ENCODE data around the gene DTX3. TPM values are rescaled to one million over a fixed set of nuclear protein-coding genes. Genes with fewer than 3 reads are reported as not detected.
"Not testable (repeated sequence)": the region's sequence is repeated elsewhere in the genome, so short reads cannot be mapped to it uniquely, and the experiment has no call there.

Gene DTX3
- total RNA-seq, 3 donors from 2014 or later = 4.3 to 65.5 (median 7.0) TPM

- intact Hi-C loops (cut with DNase I, micrococcal nuclease) = no loop called here
Observed at GRCh38 chr12:57632958-57633840, 28.6 kb downstream of the DTX3 start, which contains the start of gene B4GALNT1. B4GALNT1 (minus strand) TSS chr12:57633201; CDS start chr12:57632132, 1,069 bp downstream.

GRCh38 chr12:57636731-57637130 is 32.1 kb downstream of the DTX3 start:
- intact Hi-C loops (cut with DNase I, micrococcal nuclease); ATAC-seq: not testable (repeated sequence)

More at GRCh38 chr12:57632958-57633840, 28.6 kb downstream of the DTX3 start, which contains the start of gene B4GALNT1:
- H3K36me3 ChIP-seq (ENCODE audit: low read depth) = no peaks in the 10 kb centered on the region
- peak; percentile 87 for TF ChIP-seq CTCF (IDR thresholded peaks at IDR 0.05)
- H3K4me3 ChIP-seq = no peak within 1 kb of the TSS
- H3K9me3 ChIP-seq = no peaks in the 10 kb centered on the region
- peaks cover 13% of the 10 kb centered on the region for H3K4me1 ChIP-seq (ENCODE audit: low read depth)
- ATAC-seq = peak; percentile 95
- peak in 2 of 3 donors; percentile 48 to 70 for DNase-seq

GRCh38 chr12:57637364-57637763 is 32.7 kb downstream of the DTX3 start:
- no peaks in the 10 kb centered on the region for H3K36me3 ChIP-seq (ENCODE audit: low read depth)
- no peaks in the 10 kb centered on the region for H3K9me3 ChIP-seq
- no peak for ATAC-seq
- no peak overlapping the region for H3K4me3 ChIP-seq
- no peak for TF ChIP-seq CTCF (IDR thresholded peaks at IDR 0.05)
- intact Hi-C loops (cut with DNase I, micrococcal nuclease) = no loop called here
- DNase-seq = no peak
- H3K4me1 ChIP-seq (ENCODE audit: low read depth) = peaks cover 9% of the 10 kb centered on the region

More at GRCh38 chr12:57636731-57637130, 32.1 kb downstream of the DTX3 start:
- not testable (repeated sequence) for H3K9me3 ChIP-seq; H3K36me3 ChIP-seq (ENCODE audit: low read depth); H3K4me3 ChIP-seq; DNase-seq
- peaks cover 13% of the 10 kb centered on the region for H3K4me1 ChIP-seq (ENCODE audit: low read depth)

- Histone ChIP-seq H3K36me3 (ENCODE audit: low read depth) (no peaks in the 10 kb centered on the region), H3K9me3 (no peaks in the 10 kb centered on the region), H3K4me1 (ENCODE audit: low read depth) (peaks cover 5% of the 10 kb centered on the region), H3K4me3 (no peak overlapping the region)
- no peak for TF ChIP-seq CTCF (IDR thresholded peaks at IDR 0.05)
- intact Hi-C loops (cut with DNase I, micrococcal nuclease) = no loop called here
- DNase-seq = no peak
- no peak for ATAC-seq
Observed at GRCh38 chr12:57638096-57638495, 33.5 kb downstream of the DTX3 start.

GRCh38 chr12:57640175-57641042 is 35.8 kb downstream of the DTX3 start:
- peaks cover 5% of the 10 kb centered on the region for H3K9me3 ChIP-seq
- intact Hi-C loops (cut with DNase I, micrococcal nuclease) = no loop called here

More at GRCh38 chr12:57640175-57641042, 35.8 kb downstream of the DTX3 start:
- no peaks in the 10 kb centered on the region for H3K4me1 ChIP-seq (ENCODE audit: low read depth)
- DNase-seq (no peak), ATAC-seq (no peak)
- no peak for TF ChIP-seq CTCF (IDR thresholded peaks at IDR 0.05)
- no peak overlapping the region for H3K4me3 ChIP-seq
- H3K36me3 ChIP-seq (ENCODE audit: low read depth) = no peaks in the 10 kb centered on the region
